B cell (primary cell): ENCODE data around the gene SLC18A2. TPM values are rescaled to one million over a fixed set of nuclear protein-coding genes. Genes with fewer than 3 reads are reported as not detected.
A peak's percentile ranks its signal among the peaks of the same experiment; 100 is the strongest.

Source experiments
- ATAC-seq: fragments of 200-7000 bp; cut with Tn5 transposase; one replicate; pipeline ENCODE4 v1.10.0; 2021; ENCODE audit warnings: low read depth, mild to moderate bottlenecking, moderate number of reproducible peaks, moderate library complexity
- CTCF ChIA-PET: fragments of 350-600 bp; sonication (Branson Sonifier 250); formaldehyde crosslinking; loops from one replicate; lab custom pipeline; 2021; ENCODE audit warnings: antibody characterized with exemption, inconsistent platforms; lab: Charles Lee
- POLR2A ChIA-PET: fragments of 350-600 bp; sonication (Branson Sonifier 250); formaldehyde crosslinking; loops from one replicate; lab custom pipeline; 2021; ENCODE audit warnings: antibody characterized with exemption; lab: Charles Lee
- DNase-seq: peaks from one replicate; pipeline ENCODE4 v3.0.0; 2013
- H2AFZ ChIP-seq: 2 replicates; pipeline ENCODE4 v1.6.1; 2012; ENCODE audit warnings: mild to moderate bottlenecking, low read depth, low read length; ENCODE audit not compliant: insufficient read depth, poor library complexity, severe bottlenecking
- H3K27ac ChIP-seq, 2 donors: 1 replicate in 1 of 2; 2 replicates in 1 of 2; pipeline ENCODE4 v1.5.1; 2012 to 2013; ENCODE audit warnings: low read length in 2 of 2, mild to moderate bottlenecking in 2 of 2, moderate library complexity in 1 of 2
- H3K27me3 ChIP-seq, 4 experiments: fragments of 200-600 bp in 1 of 4; sonication (generic) in 1 of 4; replicated peaks in 1 of 4; 1 replicate in 2 of 4; 2 replicates in 2 of 4; pipeline versions ENCODE4 v1.6.1 to v1.7.0; 2013 to 2016; ENCODE audit warnings: low read length in 3 of 4, mild to moderate bottlenecking in 2 of 4, mixed read lengths in 1 of 4, moderate library complexity in 1 of 4; ENCODE audit not compliant: insufficient read depth in 4 of 4, control insufficient read depth in 3 of 4; ENCODE audit errors: control extremely low read depth in 1 of 4
- H3K36me3 ChIP-seq, 2 experiments: replicated peaks in 1 of 2; 1 replicate in 1 of 2; 2 replicates in 1 of 2; pipeline versions ENCODE4 v1.6.1 to v1.7.1; 2013; ENCODE audit warnings: low read length in 1 of 2; ENCODE audit not compliant: insufficient read depth in 2 of 2, control insufficient read depth in 1 of 2; ENCODE audit errors: control extremely low read depth in 1 of 2, extremely low read depth in 1 of 2
- H3K4me1 ChIP-seq, 2 donors: fragments of 200-600 bp in 1 of 2; sonication (generic) in 1 of 2; 1 replicate in 1 of 2; 2 replicates in 1 of 2; pipeline versions ENCODE4 v1.5.1 to v1.6.1; 2013 to 2017; ENCODE audit warnings: low read length in 2 of 2; ENCODE audit not compliant: control insufficient read depth in 2 of 2, insufficient read depth in 2 of 2
- H3K4me2 ChIP-seq: replicated peaks from 2 replicates; pipeline ENCODE3; 2012; ENCODE audit warnings: mild to moderate bottlenecking, low read depth, low read length; ENCODE audit not compliant: poor library complexity, severe bottlenecking
- H3K4me3 ChIP-seq, 5 experiments: fragments of 200-600 bp in 1 of 5; sonication (generic) in 1 of 5; 1 replicate in 3 of 5; 2 replicates in 2 of 5; pipeline versions ENCODE4 v1.5.1 to v1.7.0; 2011 to 2016; ENCODE audit warnings: low read length in 4 of 5, mild to moderate bottlenecking in 4 of 5, low read depth in 2 of 5, control low read depth in 1 of 5, moderate library complexity in 1 of 5; ENCODE audit not compliant: insufficient read depth in 1 of 5; ENCODE audit errors: control extremely low read depth in 1 of 5, extremely low read depth in 1 of 5
- H3K79me2 ChIP-seq: fragments of 200-600 bp; sonication (generic); one replicate; pipeline ENCODE4 v1.6.0; 2016; ENCODE audit warnings: low read length; ENCODE audit not compliant: control insufficient read depth, insufficient read depth
- H3K9ac ChIP-seq: fragments of 200-600 bp; sonication (generic); 2 replicates; pipeline ENCODE4 v1.6.1; 2017; ENCODE audit warnings: mild to moderate bottlenecking, low read length, moderate library complexity
- H3K9me3 ChIP-seq, 3 donors: one replicate each; pipeline versions ENCODE4 v1.6.1 to v1.7.1; 2013; ENCODE audit warnings: low read length in 2 of 3; ENCODE audit not compliant: control insufficient read depth in 2 of 3, insufficient read depth in 1 of 3; ENCODE audit errors: control extremely low read depth in 1 of 3
- H4K20me1 ChIP-seq: 2 replicates; pipeline ENCODE4 v1.6.0; 2012; ENCODE audit warnings: mild to moderate bottlenecking, low read length; ENCODE audit not compliant: insufficient read depth, control insufficient read depth, poor library complexity, severe bottlenecking
- H3K27ac Mint-ChIP-seq: one replicate; pipeline ENCODE4 v1.8.0; 2021; ENCODE audit warnings: mixed read lengths
- H3K27me3 Mint-ChIP-seq: one replicate; pipeline ENCODE4 v1.8.0; 2021; ENCODE audit warnings: mixed read lengths
- H3K4me1 Mint-ChIP-seq: one replicate; pipeline ENCODE4 v1.8.0; 2021; ENCODE audit warnings: mixed read lengths
- H3K4me3 Mint-ChIP-seq: one replicate; pipeline ENCODE4 v1.8.0; 2021; ENCODE audit warnings: mixed read lengths
- H3K9me3 Mint-ChIP-seq: one replicate; pipeline ENCODE4 v1.8.0; 2022; ENCODE audit warnings: mixed read lengths; ENCODE audit not compliant: insufficient read depth
- CTCF ChIP-seq: fragments of 200-600 bp; IDR thresholded peaks from one replicate; pipeline ENCODE4 v1.8.0; 2022; ENCODE audit warnings: antibody characterized with exemption, mild to moderate bottlenecking
- EZH2 ChIP-seq: IDR thresholded peaks from 2 replicates; pipeline ENCODE4 v1.6.1; 2012; ENCODE audit warnings: borderline replicate concordance, low read depth, mild to moderate bottlenecking, moderate library complexity, low read length; ENCODE audit not compliant: insufficient read depth, poor library complexity, severe bottlenecking
- WGBS: methylation state at CpG from one replicate; pipeline ENCODE4 v1.1.5; 2013; ENCODE audit warnings: missing lambda C conversion rate; ENCODE audit not compliant: insufficient coverage; 5-methylcytosine and 5-hydroxymethylcytosine counted together
- intact Hi-C: fragments of 100-400 bp; cut with micrococcal nuclease; formaldehyde crosslinking; loops from one replicate; pipeline ENCODE4 v1.10.0; 2022
- polyA plus RNA-seq: library from polyadenylated mRNA; depleted of rRNA; stranded (reverse); fragments of >200 nt; gene quantifications from 2 replicates; pipeline ENCODE4 v1.2.3, GENCODE V29; 2012
- total RNA-seq, 2 donors: library from RNA; stranded (reverse); fragments of 120-200 nt in 1 of 2; gene quantifications; 1 replicate in 1 of 2; 2 replicates in 1 of 2; pipeline versions ENCODE4 v1.2.3 to v1.2.4, GENCODE V29; 2013 to 2022

The SLC18A2 gene
- total and polyA plus RNA-seq, 2 donors (not counting 1 experiment from before 2014, with no cell fraction given): not detected

GRCh38 chr10:117320050-117320665 lies 79.2 kb downstream of the SLC18A2 start:
- Histone ChIP-seq H2AFZ (no peak overlapping the region), H3K9ac (no peak overlapping the region), H3K9me3 (no peaks in the 10 kb centered on the region), H3K79me2 (peaks cover 9% of the 10 kb centered on the region), H3K4me3 (no peak overlapping the region), H3K36me3 (no peaks in the 10 kb centered on the region), H3K27ac (no peak overlapping the region), H4K20me1 (peaks cover 7% of the 10 kb centered on the region), H3K4me1 (no peaks in the 10 kb centered on the region), H3K4me2 (no peak overlapping the region), H3K27me3 (no peaks in the 10 kb centered on the region)
- H3K9me3 Mint-ChIP-seq: no peaks in the 10 kb centered on the region
- peak; percentile 21 for DNase-seq
- intact Hi-C loops: loop anchor here (1.0 kb wide), 1 partner anchor 104 kb away; no protein-coding TSS in a partner anchor
- no peak overlapping the region for H3K27ac Mint-ChIP-seq
- no CpG with 5 or more reads among the region's 1 CpG for WGBS
- no peak for ATAC-seq
- H3K27me3 Mint-ChIP-seq: no peaks in the 10 kb centered on the region
- ChIA-PET CTCF (interaction anchor here (0.8 to 3.4 kb wide), 6 partner anchors 11 to 107 kb away, joined by 3 to 69 read pairs (median 5); no protein-coding TSS in a partner anchor), POLR2A (no interaction called here)
- TF ChIP-seq EZH2 (no peak), CTCF (peak; percentile 69)
- H3K4me1 Mint-ChIP-seq: no peaks in the 10 kb centered on the region
- no peak overlapping the region for H3K4me3 Mint-ChIP-seq

DNA sequence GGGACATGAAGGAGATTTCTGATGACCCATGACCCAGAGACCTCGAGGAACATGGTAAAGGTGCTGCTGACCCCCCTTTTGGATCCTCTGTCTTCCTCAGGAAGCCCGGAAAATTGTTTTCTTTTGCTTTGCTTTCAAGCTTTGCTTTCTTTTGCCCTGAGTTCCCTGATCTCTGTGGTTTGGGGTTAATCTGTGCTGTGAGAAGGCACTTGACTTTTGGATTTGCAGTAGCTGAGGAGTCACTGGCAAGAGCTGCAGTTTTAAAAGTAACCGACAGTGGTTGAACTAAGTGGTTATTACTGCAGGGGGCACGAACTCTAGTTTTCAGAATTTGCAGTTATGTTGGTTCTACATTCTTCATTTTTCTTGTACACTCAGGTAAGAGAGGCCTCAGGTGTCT lies 81.3 kb downstream of the SLC18A2 start:
- Histone ChIP-seq H3K27me3 (no peaks in the 10 kb centered on the region), H3K27ac (no peak overlapping the region), H3K4me2 (no peak overlapping the region), H3K36me3 (peaks cover 6 to 9% of the 10 kb centered on the region in 2 experiments), H3K4me1 (no peaks in the 10 kb centered on the region), H3K9ac (no peak overlapping the region), H2AFZ (no peak overlapping the region), H3K79me2 (peaks cover 14% of the 10 kb centered on the region), H3K4me3 (no peak overlapping the region), H3K9me3 (no peaks in the 10 kb centered on the region), H4K20me1 (peaks cover 7% of the 10 kb centered on the region)
- no peak overlapping the region for H3K27ac Mint-ChIP-seq
- no peak overlapping the region for H3K4me3 Mint-ChIP-seq
- ATAC-seq (no peak), DNase-seq (no peak)
- no peaks in the 10 kb centered on the region for H3K4me1 Mint-ChIP-seq
- intact Hi-C loops: no loop called here
- H3K9me3 Mint-ChIP-seq: peaks cover 1% of the 10 kb centered on the region
- POLR2A ChIA-PET: no interaction called here
- WGBS: 35% methylated on average over 2 of the region's 4 CpGs
- TF ChIP-seq CTCF (no peak), EZH2 (no peak)
- H3K27me3 Mint-ChIP-seq: no peaks in the 10 kb centered on the region
- CTCF ChIA-PET: interaction anchor here (2.0 kb wide), 1 partner anchor 106 kb away, joined by 7 read pairs; no protein-coding TSS in a partner anchor
